Endometrial microvascular endothelial cells (primary cell): ENCODE data around the gene ZNF512. TPM values are rescaled to one million over a fixed set of nuclear protein-coding genes. Genes with fewer than 3 reads are reported as not detected.

Source experiments
- in situ Hi-C: cut with HindIII; loops from 2 replicates; pipeline ENCODE4 v1.10.0; 2017; ENCODE audit warnings: low sequenced_read_pairs, low pct_unique_long_range_greater_than_20kb; ENCODE audit errors: inconsistent ontology term
- total RNA-seq: library from RNA; depleted of rRNA; stranded (reverse); fragments of >200 nt; gene quantifications from one replicate; pipeline ENCODE4 v1.2.3, GENCODE V29; 2015; ENCODE audit errors: inconsistent ontology term

Gene ZNF512
- total RNA-seq, 1 donor from 2014 or later: 70.3 TPM

DNA sequence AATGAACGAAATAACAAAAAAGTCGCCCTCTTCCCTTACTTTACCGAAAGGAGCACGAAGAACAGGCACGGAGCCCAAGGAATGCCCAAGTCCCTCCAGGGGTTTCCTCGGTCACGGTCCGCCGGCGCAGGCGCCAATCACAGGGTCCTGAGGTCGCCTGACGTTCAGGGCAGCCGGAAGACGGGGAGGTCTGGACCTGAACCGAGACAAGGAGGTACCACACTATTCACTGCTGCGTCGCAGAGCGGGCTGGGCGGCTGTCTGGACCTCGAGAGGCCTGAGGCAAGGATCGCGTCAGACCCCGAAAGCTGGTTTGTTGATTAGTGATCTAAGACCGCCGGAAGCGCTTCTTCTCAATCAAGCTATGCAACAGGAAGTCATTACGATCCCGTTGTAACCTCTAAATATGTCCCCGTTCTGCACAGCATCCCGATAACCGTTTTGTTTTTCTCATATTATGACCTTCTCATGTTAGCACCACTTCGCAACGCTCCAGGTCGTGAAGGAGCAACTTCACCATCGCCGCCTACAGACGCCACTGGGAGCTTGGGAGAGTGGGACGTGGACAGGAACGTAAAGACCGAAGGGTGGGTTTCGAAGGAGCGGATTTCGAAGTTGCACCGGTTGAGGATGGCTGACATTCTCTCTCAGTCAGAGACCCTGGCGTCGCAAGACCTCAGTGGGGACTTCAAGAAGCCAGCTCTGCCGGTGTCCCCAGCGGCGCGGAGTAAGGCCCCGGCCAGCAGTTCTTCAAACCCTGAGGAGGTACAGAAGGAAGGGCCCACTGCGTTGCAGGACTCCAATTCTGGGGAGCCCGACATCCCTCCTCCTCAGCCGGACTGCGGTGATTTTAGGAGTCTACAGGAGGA lies 80.7 kb downstream of the ZNF512 start, which contains the start of the genes SLC4A1AP and SUPT7L:
Gene SLC4A1AP, plus strand, starts transcription at position 605 of the 869 bp plus-strand sequence. Its CDS starts 26 bp downstream, at position 631.
Gene SUPT7L, minus strand, starts transcription at position 330 of the 869 bp plus-strand sequence. CDS start 1,422 bp downstream, outside the sequence.
- in situ Hi-C loops: no loop called here

DNA sequence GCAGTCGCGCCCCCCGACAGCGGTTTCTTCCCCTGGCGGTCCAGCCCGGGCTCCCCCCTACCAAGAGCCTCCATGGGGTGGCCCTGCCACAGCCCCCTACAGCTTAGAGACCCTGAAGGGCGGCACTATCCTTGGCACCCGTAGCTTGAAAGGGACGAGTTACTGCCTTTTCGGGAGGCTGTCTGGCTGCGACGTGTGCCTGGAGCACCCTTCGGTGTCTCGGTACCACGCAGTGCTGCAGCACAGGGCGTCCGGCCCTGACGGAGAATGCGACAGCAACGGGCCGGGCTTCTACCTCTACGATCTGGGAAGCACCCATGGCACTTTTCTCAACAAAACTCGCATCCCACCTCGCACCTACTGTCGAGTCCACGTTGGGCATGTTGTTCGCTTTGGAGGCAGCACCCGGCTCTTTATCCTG lies 81.3 kb downstream of the ZNF512 start:
- in situ Hi-C loops: no loop called here

- in situ Hi-C loops: no loop called here
These were observed 82.0 kb downstream of the ZNF512 start for GRCh38 chr2:27664622-27665363.

- in situ Hi-C loops: no loop called here
These were observed 84.6 kb downstream of the ZNF512 start for GRCh38 chr2:27667446-27667845.

GRCh38 chr2:27671235-27671634 lies 88.4 kb downstream of the ZNF512 start:
- in situ Hi-C loops: no loop called here

Other genes starting within 250 kb of the ZNF512 start
- 43.2 TPM for gene GTF3C2, start 226.3 kb upstream of the ZNF512 start, total RNA-seq
- 63.6 TPM for gene EIF2B4, start 212.7 kb upstream of the ZNF512 start, total RNA-seq
- 163 TPM for gene SNX17, start 212.4 kb upstream of the ZNF512 start, total RNA-seq
- gene ZNF513, start 202.3 kb upstream of the ZNF512 start, total RNA-seq: 4.4 TPM
- 156 TPM for gene PPM1G, start 173.5 kb upstream of the ZNF512 start, total RNA-seq
- gene NRBP1, start 154.4 kb upstream of the ZNF512 start, total RNA-seq: 111 TPM
- not detected for gene KRTCAP3, start 140.7 kb upstream of the ZNF512 start, total RNA-seq
- gene IFT172, start 93.3 kb upstream of the ZNF512 start, total RNA-seq: 26.6 TPM
- 24.8 TPM for gene FNDC4, start 87.8 kb upstream of the ZNF512 start, total RNA-seq
- gene GCKR, start 86.2 kb upstream of the ZNF512 start, total RNA-seq: 2.6 TPM
- gene CCDC121, start 46.0 kb downstream of the ZNF512 start, total RNA-seq: 1.4 TPM
- 43.9 TPM for gene GPN1, start 46.0 kb downstream of the ZNF512 start, total RNA-seq
- 18.0 TPM for gene SUPT7L, start 80.6 kb downstream of the ZNF512 start, total RNA-seq
- gene SLC4A1AP, start 80.8 kb downstream of the ZNF512 start, total RNA-seq: 30.3 TPM
- 126 TPM for gene MRPL33, start 188.7 kb downstream of the ZNF512 start, total RNA-seq